HUES48 (cell line): ENCODE data around the gene PRKCE.

Experiments
- H3K27ac ChIP-seq: one replicate; pipeline ENCODE4 v1.7.0; 2013; ENCODE audit warnings: low read depth, low read length, inconsistent platforms
- H3K27me3 ChIP-seq: 2 replicates; pipeline ENCODE4 v1.6.1; 2013; ENCODE audit warnings: mild to moderate bottlenecking, low read length; ENCODE audit not compliant: control insufficient read depth, insufficient read depth
- H3K36me3 ChIP-seq: 2 replicates; pipeline ENCODE4 v1.6.1; 2013; ENCODE audit warnings: low read length; ENCODE audit not compliant: control insufficient read depth, insufficient read depth
- H3K4me1 ChIP-seq: 2 replicates; pipeline ENCODE4 v1.6.1; 2013; ENCODE audit warnings: mild to moderate bottlenecking, low read length; ENCODE audit not compliant: control insufficient read depth, insufficient read depth
- H3K4me3 ChIP-seq: 2 replicates; pipeline ENCODE4 v1.5.1; 2013; ENCODE audit warnings: mild to moderate bottlenecking, low read depth, low read length
- H3K9ac ChIP-seq: 2 replicates; pipeline ENCODE4 v1.6.1; 2013; ENCODE audit warnings: mild to moderate bottlenecking, low read depth, low read length, moderate library complexity
- H3K9me3 ChIP-seq: 2 replicates; pipeline ENCODE4 v1.6.1; 2013; ENCODE audit warnings: low read length; ENCODE audit not compliant: control insufficient read depth, insufficient read depth

Gene PRKCE

DNA sequence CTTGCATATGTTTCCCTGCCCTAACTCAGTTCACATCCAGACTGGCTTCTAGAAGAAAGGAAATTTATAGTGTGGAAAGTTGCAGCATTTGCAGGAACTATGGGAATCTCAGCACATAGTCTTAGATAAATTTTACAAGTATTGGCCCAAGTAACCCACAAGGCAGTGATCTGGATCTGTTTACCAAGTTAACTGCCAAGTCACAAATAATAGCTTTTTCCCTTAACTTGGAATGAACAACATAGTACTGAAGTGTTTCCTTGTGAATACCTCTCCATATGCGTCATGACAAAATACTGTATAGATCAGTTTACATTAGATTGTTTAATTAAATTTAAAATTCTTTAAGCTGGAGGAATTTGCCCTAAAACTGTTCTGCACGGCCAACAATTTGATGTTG is 390.0 kb downstream of the PRKCE start:
- peaks cover 4% of the 10 kb centered on the region; the same call in 1 of the 2 replicates for H3K4me1 ChIP-seq
- no peak overlapping the region for H3K9ac ChIP-seq
- H3K27ac ChIP-seq = no peak overlapping the region
- H3K9me3 ChIP-seq = no peaks in the 10 kb centered on the region
- H3K4me3 ChIP-seq = no peak overlapping the region
- H3K36me3 ChIP-seq = no peaks in the 10 kb centered on the region
- no peaks in the 10 kb centered on the region for H3K27me3 ChIP-seq

DNA sequence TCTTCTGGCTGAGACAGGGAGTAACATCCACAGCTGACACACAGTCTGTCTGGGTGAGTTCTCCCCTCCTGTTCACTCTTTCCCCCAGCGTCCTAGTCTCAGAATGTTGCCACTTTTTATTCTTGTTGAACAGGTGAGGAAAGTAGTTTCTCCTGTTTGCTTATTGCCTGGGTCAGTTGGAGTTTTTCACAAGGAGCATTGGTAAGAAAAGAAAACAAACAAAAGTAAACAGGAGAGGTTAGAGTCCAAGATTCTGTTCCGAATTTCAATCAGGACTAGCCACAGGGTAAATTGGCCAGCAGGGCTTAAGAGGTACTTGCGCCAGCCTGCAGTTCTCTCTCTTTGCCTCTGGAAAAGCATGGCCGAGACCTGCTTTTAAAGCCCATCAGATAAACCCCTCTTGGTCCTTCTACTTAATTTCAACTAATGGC is 390.7 kb downstream of the PRKCE start:
- H3K27me3 ChIP-seq = no peaks in the 10 kb centered on the region
- no peaks in the 10 kb centered on the region for H3K9me3 ChIP-seq
- no peaks in the 10 kb centered on the region for H3K36me3 ChIP-seq
- H3K27ac ChIP-seq = no peak overlapping the region
- H3K4me1 ChIP-seq = peaks cover 4% of the 10 kb centered on the region; the same call in 1 of the 2 replicates
- no peak overlapping the region for H3K9ac ChIP-seq
- no peak overlapping the region for H3K4me3 ChIP-seq

DNA sequence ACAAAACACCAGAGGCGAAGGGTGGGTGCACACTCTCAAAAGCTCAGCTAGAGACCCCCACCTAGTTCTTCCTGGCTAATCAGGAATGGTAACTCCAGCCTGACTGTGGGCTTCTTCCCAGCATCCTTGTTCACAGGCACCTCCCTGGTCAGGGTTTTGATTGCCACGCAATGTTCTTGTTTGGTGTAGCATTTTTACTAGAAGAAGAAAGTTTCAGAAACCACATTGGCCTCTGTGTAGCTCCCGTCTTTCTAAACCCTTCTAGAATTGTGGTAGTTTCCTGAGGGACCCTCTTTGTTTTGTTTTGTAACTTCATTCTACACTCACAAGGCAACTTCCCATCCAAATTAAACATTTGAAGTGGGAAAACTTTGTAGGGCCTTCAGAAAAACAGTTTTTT is 391.2 kb downstream of the PRKCE start:
- Histone ChIP-seq H3K4me3 (no peak overlapping the region), H3K9ac (no peak overlapping the region), H3K36me3 (no peaks in the 10 kb centered on the region), H3K4me1 (peaks cover 4% of the 10 kb centered on the region; the same call in 1 of the 2 replicates), H3K27ac (no peak overlapping the region), H3K9me3 (no peaks in the 10 kb centered on the region), H3K27me3 (no peaks in the 10 kb centered on the region)

DNA sequence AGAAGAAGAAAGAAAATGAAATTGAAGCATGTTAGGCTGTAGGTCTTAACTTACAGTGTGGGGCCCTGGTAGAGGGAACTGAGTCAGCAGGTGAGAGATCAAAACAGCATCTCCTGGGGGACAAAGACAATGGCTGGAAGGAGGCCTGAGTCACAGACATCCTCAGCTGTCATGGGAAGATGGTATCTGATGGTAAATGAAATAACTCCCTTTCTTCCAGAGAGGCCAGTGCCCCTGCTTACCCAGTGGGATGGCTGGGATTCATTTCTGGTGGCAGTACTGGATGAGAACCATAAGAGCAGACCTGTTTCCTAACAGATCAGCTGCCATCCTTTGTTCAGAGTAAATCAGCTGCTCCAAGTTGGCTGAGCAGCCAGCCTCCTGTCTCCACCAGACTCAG is 394.4 kb downstream of the PRKCE start:
- no peaks in the 10 kb centered on the region for H3K36me3 ChIP-seq

DNA sequence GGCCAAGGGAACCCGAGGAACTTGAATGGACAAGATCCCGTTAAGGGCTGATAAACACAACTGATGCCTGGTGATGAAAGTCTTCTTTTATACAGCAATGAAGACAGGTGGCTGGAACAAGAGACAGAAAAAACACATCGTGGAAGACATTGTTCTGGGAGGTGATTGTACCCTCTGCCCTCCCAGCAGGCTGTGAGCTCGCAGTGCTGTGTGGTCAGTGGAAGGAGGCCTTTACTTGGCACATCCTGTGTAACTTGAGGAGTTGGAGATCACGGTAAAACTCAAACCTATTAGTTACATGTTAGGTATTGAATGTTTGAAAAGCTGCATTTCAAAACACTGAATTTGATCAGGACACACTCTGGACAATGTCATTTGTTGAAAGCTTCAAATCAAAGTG is 395.8 kb downstream of the PRKCE start:
- H3K4me1 ChIP-seq = 0 out of 2 replicates have a peak, but pooled peaks cover 1% of the 10 kb centered on the region
- H3K9ac ChIP-seq = no peak overlapping the region
- no peaks in the 10 kb centered on the region for H3K36me3 ChIP-seq
- H3K4me3 ChIP-seq = no peak overlapping the region
- H3K9me3 ChIP-seq = no peaks in the 10 kb centered on the region
- H3K27me3 ChIP-seq = no peaks in the 10 kb centered on the region
- H3K27ac ChIP-seq = no peak overlapping the region

More for the DNA sequence above, 394.4 kb downstream of the PRKCE start:
- no peak overlapping the region for H3K27ac ChIP-seq
- no peaks in the 10 kb centered on the region for H3K27me3 ChIP-seq
- no peak overlapping the region for H3K4me3 ChIP-seq
- H3K9ac ChIP-seq = no peak overlapping the region
- no peaks in the 10 kb centered on the region for H3K9me3 ChIP-seq
- peaks cover 4% of the 10 kb centered on the region; the same call in 1 of the 2 replicates for H3K4me1 ChIP-seq

DNA sequence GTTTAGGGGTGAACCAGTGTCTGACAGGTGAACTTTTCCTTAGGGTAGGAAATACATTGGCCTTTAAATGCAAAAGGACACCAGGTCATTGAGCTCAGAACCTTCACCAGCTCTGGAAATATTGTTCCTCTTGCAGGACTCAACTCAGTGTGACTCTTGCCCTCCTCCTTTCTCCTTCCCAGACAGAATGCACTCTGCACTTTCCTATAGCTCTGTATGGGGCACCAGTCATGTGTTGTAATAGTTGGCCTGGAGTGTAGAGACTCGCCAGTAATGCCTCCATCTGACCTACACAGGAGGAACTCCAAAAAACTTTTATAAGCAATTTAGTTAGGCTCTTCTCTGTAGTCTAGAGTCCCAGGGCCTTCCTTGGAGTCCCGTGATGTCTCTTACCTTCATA is 397.2 kb downstream of the PRKCE start:
- no peaks in the 10 kb centered on the region for H3K9me3 ChIP-seq
- H3K36me3 ChIP-seq = no peaks in the 10 kb centered on the region
- no peak overlapping the region for H3K27ac ChIP-seq
- no peaks in the 10 kb centered on the region for H3K4me1 ChIP-seq
- no peaks in the 10 kb centered on the region for H3K27me3 ChIP-seq
- no peak overlapping the region for H3K4me3 ChIP-seq
- no peak overlapping the region for H3K9ac ChIP-seq

DNA sequence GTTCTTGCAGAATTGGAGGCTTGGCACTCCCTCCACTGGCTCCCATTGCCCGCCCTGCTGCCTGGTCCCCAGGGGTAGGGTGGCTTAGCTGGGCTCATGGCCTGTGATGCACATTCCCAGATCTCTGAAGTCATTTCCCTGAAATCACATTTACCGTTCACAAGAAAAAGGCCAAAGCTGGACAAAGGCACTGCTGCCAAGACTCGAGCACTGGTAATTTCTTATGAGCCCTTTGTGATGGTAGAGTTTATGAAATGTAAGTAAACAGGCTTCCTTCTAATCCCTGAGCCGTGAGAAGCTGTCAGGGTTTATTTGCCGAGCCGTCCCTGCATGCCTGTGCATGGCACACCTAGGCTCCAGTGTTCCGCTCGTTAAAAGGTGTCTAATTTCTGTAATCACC is 398.6 kb downstream of the PRKCE start:
- Histone ChIP-seq H3K27ac (no peak overlapping the region), H3K4me1 (no peaks in the 10 kb centered on the region), H3K9ac (no peak overlapping the region), H3K36me3 (no peaks in the 10 kb centered on the region), H3K27me3 (no peaks in the 10 kb centered on the region), H3K9me3 (no peaks in the 10 kb centered on the region), H3K4me3 (no peak overlapping the region)

DNA sequence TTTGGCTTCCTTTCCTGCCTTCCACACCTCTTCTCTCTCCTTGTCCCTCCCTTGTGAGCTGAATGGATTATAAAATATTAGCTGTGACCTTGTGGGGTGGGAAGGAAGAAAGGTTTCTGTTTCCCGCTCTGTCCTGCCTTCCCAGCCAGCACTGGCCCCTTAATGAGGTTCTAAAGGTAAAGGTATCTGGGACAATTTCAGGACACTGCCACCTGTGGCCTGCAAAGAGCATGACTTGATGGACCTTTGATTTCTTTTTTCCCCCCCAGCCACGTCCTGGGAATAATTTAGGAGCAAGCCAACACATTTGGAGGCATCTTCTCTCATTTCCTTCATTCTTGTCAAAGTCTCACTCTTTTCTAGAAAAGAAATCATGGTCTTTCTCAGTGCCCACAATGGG is 399.0 kb downstream of the PRKCE start:
- no peak overlapping the region for H3K9ac ChIP-seq
- H3K27ac ChIP-seq = no peak overlapping the region
- no peaks in the 10 kb centered on the region for H3K36me3 ChIP-seq
- H3K4me1 ChIP-seq = no peaks in the 10 kb centered on the region
- no peaks in the 10 kb centered on the region for H3K9me3 ChIP-seq
- no peak overlapping the region for H3K4me3 ChIP-seq
- no peaks in the 10 kb centered on the region for H3K27me3 ChIP-seq

DNA sequence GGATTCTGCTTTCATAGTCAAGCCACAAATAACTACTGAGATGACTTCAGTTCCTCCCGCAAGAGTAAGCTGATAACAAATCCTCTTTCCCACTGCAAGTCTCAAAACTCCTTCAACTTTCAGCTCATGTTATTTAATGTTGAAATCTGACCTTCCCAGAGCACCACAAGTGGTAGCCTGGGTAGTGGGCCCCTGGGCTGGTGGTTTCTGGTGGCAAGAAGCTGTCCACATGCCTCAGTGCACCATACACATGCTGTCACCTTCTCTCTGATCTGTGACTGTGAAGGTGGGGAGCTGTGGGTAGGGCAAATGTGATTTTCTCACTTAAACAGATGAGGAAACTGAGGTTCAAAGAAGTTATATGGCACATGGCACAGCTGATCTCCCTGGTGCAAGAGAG is 399.6 kb downstream of the PRKCE start:
- H3K9me3 ChIP-seq = no peaks in the 10 kb centered on the region
- H3K27me3 ChIP-seq = no peaks in the 10 kb centered on the region
- H3K27ac ChIP-seq = no peak overlapping the region
- H3K36me3 ChIP-seq = no peaks in the 10 kb centered on the region
- H3K9ac ChIP-seq = no peak overlapping the region
- no peaks in the 10 kb centered on the region for H3K4me1 ChIP-seq
- no peak overlapping the region for H3K4me3 ChIP-seq

DNA sequence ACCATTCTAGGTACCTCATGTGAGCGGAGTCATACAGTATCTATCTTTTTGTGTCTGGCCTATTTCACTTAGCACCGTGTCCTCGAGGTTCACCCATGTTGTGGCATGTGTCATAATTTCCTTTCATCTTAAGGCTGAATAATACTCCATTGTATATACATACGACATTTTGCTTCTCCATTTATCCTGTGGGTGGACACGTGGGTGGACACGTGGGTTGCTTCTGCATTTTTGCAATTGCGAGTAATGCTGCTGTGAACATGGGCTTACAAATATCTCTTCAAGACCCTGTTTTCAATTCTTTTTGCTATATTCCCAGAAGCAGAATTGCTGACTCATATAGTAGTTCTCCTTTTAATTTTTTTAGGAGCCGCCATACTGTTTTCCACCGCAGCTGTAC is 402.1 kb downstream of the PRKCE start:
- H3K9ac ChIP-seq = no peak overlapping the region
- no peaks in the 10 kb centered on the region for H3K9me3 ChIP-seq
- H3K27me3 ChIP-seq = no peaks in the 10 kb centered on the region
- no peak overlapping the region for H3K4me3 ChIP-seq
- H3K27ac ChIP-seq = no peak overlapping the region
- no peaks in the 10 kb centered on the region for H3K4me1 ChIP-seq
- no peaks in the 10 kb centered on the region for H3K36me3 ChIP-seq

DNA sequence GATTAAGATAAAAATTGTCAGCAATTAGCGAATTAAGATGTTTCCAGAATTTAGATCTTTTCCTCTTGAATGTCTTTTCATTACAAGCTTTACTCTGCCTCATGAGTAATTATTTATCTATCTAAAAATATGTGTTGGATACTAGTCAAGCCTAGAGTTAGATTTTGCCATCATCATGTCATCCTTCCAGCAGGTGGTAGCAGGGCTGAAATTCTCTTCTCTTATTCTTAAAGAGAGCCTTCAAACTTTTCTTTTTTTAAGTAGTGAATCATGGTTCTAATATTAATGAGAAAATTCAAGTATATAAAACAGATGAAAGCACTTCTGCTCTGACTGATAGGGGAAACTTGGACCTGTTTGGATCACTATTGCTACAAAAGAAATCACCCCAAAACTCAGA is 405.1 kb downstream of the PRKCE start:
- H3K36me3 ChIP-seq = no peaks in the 10 kb centered on the region
- no peaks in the 10 kb centered on the region for H3K9me3 ChIP-seq
- no peaks in the 10 kb centered on the region for H3K4me1 ChIP-seq
- no peak overlapping the region for H3K27ac ChIP-seq
- H3K9ac ChIP-seq = no peak overlapping the region
- H3K27me3 ChIP-seq = no peaks in the 10 kb centered on the region
- no peak overlapping the region for H3K4me3 ChIP-seq

DNA sequence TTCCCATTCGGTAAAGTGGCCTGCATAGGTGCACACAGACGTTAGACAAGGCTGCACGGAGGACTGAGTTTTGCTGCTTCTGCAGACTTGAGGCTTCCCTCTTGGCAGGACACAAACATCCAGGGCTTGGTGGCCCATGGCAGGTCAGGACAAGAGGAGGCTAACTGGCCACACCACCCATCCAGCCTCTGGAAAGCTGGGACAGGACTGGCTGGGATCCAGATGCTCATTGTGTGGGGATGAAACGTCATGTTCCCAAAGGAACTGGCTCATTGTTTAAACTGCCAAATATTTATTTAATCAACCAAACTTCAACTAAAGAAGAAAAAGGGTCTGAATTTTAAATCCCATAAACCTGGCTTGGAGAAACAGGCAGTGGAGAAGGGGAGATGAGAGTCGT is 406.7 kb downstream of the PRKCE start:
- Histone ChIP-seq H3K9ac (no peak overlapping the region), H3K36me3 (no peaks in the 10 kb centered on the region), H3K9me3 (no peaks in the 10 kb centered on the region), H3K4me3 (no peak overlapping the region), H3K27ac (no peak overlapping the region), H3K27me3 (no peaks in the 10 kb centered on the region), H3K4me1 (0 out of 2 replicates have a peak, but pooled peaks cover 7% of the 10 kb centered on the region)
